ENCODE results near the gene ABHD12B.

- no peak for TF ChIP-seq POLR2AphosphoS5 (IDR thresholded peaks at IDR 0.05; ENCODE audit: low read depth, low read length)
- no peak for TF ChIP-seq CTCF (IDR thresholded peaks at IDR 0.05)
- TF ChIP-seq TCF7L2 (IDR thresholded peaks at IDR 0.05; ENCODE audit: low read depth, low read length) = no peak
- no peak for TF ChIP-seq REST (IDR thresholded peaks at IDR 0.05; ENCODE audit: insufficient read depth in 1 of 2, low read depth in 2 of 2, low read length in 1 of 2)
- no peak for TF ChIP-seq SIN3A (IDR thresholded peaks at IDR 0.05; ENCODE audit: borderline replicate concordance, insufficient read depth, low read depth, low read length)
Measured at GRCh38 chr14:50943261-50943942, 71.5 kb downstream of the ABHD12B start.

All from Panc1 (cell line).